COLO829 (cell line): ENCODE measurements around the gene INSM1.

Experiments
- DNase-seq: peaks from one replicate; pipeline ENCODE4 v3.0.0; 2012; ENCODE audit warnings: low spot score

Gene INSM1

GRCh38 chr20:20362774-20363433 is 5.0 kb upstream of the INSM1 start:
- DNase-seq: no peak

- no peak for DNase-seq
These were observed 4.5 kb upstream of the INSM1 start for GRCh38 chr20:20363434-20363798.

- no peak for DNase-seq
These were observed 3.9 kb upstream of the INSM1 start for GRCh38 chr20:20363799-20364592.

- no peak for DNase-seq
These were observed 3.1 kb upstream of the INSM1 start for GRCh38 chr20:20364593-20365479.

- no peak for DNase-seq
These were observed 2.3 kb upstream of the INSM1 start for GRCh38 chr20:20365480-20366161.

- DNase-seq: no peak
These were observed 1.4 kb upstream of the INSM1 start for GRCh38 chr20:20366551-20366875.

- no peak for DNase-seq
These were observed 879 bp upstream of the INSM1 start for GRCh38 chr20:20366876-20367574.

- no peak for DNase-seq
These were observed 730 bp downstream of the INSM1 start for GRCh38 chr20:20368418-20369249.

- DNase-seq: no peak
These were observed 1.6 kb downstream of the INSM1 start for GRCh38 chr20:20369250-20370093.

- no peak for DNase-seq
These were observed 2.2 kb downstream of the INSM1 start for GRCh38 chr20:20370094-20370575.

GRCh38 chr20:20371083-20371482 is 3.2 kb downstream of the INSM1 start:
- DNase-seq: no peak

- DNase-seq: no peak
These were observed 3.8 kb downstream of the INSM1 start for GRCh38 chr20:20371681-20372080.

GRCh38 chr20:20373091-20373571 is 5.2 kb downstream of the INSM1 start:
- DNase-seq: no peak

GRCh38 chr20:20375862-20376261 is 8.0 kb downstream of the INSM1 start:
- DNase-seq: no peak

- no peak for DNase-seq
These were observed 18.3 kb downstream of the INSM1 start for GRCh38 chr20:20386192-20386591.

- DNase-seq: no peak
These were observed 22.5 kb downstream of the INSM1 start for GRCh38 chr20:20390393-20390792.

- no peak for DNase-seq
These were observed 23.2 kb downstream of the INSM1 start for GRCh38 chr20:20391115-20391514.

- DNase-seq: no peak
These were observed 23.9 kb downstream of the INSM1 start for GRCh38 chr20:20391766-20392165.
